Measurements from ENCODE around the gene PODNL1.

The PODNL1 gene

DNA sequence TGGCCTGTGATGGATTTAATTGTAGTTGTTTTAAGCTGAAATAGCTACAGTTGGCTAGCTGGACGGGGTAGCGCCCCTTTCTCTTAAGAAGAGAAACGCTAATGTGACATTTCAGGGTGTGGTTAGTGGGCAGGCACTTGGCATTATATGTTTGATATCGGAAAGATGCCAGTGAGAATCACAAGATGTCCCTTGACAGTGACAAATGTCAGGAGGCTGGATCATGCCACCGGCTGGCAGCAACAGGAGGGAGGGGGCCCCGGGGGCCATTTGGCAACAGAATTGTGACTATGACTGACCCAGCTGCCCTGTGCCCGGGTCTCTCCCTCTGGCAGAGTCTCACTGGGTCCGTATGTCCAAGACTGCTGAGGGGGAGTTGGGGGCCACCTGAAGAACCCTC, 18.8 kb upstream of the PODNL1 start:
- no peak for FAIRE-seq

DNA sequence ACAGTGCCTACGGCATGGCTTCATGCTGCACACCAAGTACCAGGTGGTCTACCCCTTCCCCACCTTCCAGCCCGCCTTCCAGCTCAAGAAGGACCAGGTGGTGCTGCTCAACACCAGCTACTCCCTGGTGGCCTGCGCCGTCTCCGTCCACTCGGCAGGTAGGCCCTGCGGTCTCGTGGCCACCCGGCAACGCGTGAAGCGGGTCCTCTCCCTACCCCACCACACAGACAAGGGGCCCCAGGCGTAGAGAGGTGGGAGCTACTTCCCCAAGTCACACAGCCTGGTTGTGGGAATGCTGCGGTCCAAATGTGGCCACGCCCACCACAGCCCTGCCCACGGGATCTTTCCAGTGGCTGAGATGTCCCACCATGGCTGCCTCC, 18.1 kb upstream of the PODNL1 start:
- FAIRE-seq = no peak

DNA sequence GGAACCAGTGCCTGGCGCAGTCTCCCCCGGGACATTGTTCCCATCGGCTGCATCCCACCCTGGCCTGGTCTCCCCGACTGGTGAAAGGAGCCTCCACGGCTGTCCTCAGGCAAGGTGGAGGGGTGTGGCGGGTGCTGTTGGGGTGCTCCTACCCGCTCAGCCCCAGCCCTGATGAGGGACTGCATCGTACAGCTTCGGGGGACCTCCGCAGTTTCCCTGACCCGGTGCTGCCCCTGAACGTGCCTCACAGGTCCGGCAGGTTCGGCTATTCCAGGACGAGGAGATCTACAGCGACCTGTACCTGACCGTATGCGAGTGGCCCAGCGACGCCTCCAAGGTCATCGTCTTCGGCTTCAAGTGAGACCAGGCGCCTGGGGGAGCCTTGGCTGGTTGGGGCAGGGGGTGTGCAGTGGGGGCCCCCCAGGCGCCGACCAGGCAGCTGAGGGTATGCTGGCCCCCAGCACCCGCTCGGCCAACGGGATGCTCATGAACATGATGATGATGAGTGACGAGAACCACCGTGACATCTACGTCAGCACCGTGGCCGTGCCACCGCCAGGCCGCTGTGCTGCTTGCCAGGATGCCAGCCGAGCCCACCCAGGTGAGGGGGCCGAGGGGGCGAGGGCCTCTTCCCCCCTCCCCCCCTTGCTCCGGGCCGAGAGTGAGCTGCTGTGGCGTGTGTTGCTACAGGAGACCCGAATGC, 17.6 kb upstream of the PODNL1 start:
- FAIRE-seq = no peak

DNA sequence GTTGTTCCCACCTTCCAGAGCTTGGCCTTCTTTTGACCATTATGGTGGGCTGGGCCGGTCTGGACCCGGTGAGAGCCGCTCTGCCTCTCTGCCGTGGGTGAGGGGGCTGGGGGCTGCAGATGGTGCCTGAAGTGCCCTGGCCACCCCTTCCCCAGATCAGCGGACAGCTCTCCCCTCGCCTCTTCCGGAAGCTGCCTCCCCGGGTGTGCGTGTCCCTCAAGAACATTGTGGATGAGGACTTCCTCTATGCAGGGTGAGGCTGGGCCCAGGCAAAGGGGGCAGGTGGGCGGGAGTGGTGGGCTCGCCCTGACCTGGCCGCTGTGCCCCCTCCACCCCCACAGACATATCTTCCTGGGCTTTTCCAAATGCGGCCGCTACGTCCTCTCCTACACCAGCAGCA, 16.0 kb upstream of the PODNL1 start:
- no peak for FAIRE-seq

DNA sequence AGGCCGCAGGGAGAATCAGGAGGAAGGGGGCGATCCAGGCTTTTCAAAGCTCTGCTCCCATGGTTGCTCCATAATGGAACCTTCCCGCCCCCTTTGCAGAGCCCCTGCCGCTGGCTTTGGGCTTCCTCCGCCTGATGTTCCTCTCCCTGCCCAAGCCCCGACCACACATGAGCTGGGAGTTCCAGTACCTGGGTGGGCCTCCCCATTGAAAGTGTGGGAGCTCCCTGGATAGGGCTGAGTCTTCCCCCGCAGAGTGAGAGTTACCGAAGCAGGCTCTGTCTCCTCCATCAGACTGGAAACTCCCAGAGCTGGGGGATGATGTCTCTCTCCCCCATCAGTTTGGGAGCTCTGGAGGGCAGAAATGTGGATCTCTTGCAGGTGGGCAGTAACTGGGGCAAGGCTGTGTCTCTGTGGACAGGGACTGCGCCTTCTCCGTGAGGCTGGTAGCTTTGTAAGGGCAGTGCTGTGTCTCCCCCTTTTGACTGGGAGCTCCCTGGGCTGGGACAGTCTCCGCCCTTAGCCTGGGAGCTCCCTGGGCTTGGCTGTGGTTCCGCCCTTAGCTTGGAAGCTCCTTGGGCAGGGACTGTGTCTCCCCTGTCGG, 14.8 kb upstream of the PODNL1 start:
- FAIRE-seq = no peak

DNA sequence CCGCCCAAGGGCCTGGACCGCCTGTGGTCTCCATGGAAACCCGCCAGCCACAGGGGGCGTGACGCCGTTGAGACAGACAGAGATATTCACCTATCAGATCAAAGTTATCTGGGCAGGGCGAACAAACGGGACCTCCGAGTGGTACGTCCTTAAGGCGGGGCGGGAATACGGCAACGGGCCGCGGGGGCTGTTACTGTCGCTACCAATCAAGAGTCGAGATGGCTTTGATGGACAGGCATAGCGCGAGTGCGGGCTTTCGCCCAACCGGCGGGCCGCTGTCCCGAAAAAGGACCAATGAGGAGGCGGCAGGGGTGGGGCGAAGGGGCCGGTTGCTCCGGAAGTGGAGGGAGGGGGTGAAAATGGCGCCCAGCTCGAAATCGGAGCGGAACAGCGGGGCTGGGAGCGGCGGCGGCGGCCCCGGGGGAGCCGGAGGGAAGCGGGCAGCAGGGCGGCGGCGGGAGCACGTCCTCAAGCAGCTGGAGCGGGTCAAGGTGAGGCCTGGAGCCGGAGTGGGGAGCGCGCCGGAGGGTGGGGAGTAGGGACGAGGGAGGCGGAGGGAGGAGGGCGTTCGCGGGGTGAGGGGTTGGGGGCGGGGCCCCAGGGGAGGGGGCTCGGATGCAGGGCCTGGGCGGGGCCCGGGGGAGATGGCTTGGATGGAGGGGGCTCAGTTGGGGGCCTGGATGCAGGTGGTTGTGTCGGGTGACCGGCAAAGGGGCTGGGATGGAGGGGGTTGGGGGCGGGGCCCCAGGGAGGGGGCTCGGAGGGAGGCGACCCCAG, 14.1 kb upstream of the PODNL1 start, which contains the start of gene DCAF15:
DCAF15 (plus strand) TSS at position 356 of the 777 bp plus-strand sequence; CDS start at position 360, 4 bp downstream.
- peak; percentile 94 for FAIRE-seq

DNA sequence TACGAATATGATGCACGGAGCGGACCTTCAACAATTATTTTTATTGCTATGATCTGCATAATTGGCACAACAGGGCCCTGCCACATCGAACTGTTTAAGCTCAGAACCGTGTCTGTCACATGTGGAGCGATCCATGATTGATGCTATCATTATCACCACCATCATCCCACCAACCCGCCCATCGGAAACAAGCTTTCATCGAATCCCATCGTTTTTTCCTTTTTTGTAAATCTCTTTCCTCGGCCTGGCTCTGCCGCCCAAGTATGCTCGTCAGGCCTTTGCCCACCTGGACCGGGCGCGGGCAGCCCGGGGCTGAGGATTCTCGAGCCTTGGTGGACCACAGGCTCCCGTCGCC, 13.6 kb upstream of the PODNL1 start:
- FAIRE-seq = no peak

DNA sequence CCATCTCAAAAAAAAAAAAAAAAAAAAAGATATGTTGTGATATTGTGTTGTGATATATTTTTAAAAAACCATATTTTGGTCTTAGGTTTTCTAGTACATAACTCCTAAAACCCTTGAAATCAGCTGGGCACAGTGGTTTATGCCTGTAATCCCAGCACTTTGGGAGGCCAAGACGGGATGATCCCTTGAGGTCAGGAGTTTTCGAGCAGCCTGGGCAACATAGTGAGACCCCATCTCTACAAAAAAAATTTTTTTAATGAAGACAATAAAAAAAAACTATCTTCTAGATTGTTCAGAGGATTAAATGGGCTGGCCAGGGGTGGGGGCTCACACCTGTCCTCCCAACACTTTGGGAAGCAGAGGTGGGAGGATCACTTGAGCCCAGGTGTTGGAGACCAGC, 12.8 kb upstream of the PODNL1 start:
- FAIRE-seq = no peak

DNA sequence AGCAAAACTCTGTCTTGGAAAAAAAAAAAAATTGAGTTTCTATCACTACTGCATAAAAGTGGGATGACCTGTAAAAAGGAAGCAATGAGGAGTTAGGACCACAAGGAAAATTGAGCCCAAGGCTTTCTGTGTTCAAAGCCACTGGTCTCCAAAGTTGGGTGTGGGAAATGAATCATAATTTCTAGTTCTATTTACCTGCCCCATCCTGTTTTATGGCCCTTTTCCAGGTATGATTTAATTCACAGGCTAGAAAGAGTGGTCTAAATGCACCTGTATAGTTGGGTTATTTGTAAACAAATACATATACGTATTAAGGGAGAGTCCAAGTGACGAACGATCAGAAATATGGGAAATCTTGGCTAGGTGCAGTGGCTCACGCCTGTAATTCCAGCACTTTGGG, 8.2 kb upstream of the PODNL1 start:
- FAIRE-seq = no peak

DNA sequence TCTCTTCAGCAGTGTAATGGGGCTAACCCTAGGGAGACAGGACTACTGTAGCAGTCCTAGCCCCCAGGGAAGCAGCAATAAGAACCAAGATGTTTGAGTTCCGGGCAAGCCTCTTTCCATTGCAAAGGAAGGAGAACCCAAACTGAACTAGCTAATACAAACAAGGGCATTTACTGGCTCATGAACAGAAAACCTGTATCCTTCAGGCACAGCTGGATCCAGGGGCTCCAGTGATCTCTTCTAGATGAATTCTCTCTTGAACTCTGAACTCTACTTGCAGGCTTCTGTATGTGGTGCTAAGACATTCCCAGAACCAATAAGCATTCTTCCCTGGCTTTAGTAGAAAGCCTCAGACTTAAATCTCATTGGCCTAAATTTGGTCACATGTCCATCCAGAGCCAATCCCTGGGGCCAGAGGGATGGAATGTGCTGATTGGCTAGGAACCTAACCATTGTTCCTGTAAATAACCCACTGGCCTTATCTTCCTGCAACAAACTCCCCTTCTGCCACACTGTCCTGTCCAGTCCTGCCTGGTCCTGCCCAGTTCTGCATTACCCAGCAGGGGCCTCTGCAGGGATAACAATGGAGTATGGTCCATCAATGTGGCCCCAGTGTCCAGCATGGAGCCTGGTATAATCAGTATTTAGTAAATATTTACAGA, 3.9 kb upstream of the PODNL1 start:
- FAIRE-seq = no peak

DNA sequence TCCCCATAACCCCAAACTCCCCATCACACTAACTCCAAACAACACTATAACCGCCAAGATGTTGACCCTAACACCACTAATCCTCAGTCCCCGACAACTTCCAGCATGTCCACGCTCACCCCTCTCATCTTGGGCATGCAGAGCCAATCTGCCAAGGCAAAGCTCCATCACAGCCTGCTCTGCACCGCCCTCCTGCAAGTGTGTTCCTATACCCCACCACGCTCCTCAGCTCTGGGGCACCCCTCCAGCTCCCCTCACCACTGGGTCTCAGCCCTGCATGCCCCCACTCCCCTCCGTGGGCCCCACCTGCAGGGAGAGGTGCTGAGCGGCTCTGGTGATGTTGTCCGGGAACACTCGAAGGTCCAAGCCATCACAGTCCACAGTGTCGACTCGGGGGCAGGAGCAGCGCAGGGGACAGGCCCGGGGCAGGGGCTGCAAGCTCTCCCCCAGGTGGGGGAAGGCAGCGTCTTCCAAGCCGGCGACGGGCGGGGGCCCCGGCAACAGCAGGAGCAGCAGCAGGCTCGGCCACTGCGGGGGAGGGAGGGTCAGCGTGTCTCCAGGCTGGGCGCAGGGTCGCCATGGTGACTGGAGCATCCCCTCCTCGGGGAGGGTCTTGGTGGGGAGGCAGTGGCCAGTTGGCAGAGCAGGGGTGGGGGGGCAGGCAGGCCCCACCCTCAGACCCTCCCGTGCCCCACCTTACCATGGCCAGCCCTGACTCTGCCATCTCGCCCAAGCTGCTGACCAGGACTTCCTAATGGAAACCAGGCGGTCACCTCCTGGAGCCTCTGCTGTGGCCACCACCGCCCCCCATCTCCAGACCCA, 527 bp downstream of the PODNL1 start:
- FAIRE-seq = no peak

DNA sequence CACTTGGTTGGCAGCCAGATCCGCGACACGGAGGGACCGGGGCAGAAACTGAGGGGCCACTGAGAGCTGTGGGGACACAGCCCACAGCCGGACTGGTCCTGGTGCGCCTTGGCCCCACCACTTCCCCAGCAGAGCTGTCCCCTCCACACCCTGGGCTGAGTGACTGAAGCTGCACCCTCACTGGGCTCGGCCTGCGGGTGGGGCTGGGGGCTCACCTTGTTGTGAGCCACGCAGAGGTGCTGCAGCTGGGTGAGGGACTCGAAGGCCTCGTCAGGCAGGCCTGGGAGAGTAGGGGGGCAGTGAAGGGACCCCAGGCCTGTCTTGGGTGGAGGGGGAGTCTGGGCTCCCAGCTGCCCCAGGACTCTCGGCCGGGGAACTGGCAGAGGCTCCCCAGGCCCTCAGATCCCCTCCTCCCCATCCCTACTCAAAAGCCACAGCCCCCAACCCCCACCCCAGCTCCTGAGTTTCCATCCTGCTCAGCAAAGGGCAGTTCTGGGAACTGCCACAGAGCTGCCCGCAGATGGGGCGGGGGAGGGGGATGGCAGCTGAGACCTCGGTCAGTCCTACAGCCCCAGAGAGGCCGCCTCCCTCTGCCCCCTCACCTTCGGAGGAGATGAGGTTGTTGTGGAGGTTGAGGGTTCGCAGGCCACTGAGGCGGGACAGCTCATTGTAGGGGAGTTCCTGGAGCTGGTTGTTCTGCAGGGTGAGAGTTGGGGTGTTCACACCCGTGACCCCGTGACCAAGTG, 2.3 kb downstream of the PODNL1 start:
- FAIRE-seq = no peak

DNA sequence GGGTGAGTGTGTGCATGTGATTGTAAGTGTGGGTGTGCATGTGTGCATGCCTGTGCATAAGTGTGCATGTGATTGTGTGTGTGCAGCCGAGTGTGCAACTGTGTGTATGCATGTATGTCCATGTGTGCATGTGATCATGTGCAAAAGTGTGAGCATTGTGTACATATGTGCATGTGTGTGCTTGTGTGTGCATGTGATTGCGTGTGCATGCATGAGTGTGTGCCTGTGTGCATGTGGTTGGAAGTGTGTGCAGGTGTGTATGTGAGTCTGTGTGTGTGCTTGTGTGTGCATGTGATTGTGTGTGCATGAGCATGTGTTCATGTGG, 3.5 kb downstream of the PODNL1 start:
- FAIRE-seq = no peak

DNA sequence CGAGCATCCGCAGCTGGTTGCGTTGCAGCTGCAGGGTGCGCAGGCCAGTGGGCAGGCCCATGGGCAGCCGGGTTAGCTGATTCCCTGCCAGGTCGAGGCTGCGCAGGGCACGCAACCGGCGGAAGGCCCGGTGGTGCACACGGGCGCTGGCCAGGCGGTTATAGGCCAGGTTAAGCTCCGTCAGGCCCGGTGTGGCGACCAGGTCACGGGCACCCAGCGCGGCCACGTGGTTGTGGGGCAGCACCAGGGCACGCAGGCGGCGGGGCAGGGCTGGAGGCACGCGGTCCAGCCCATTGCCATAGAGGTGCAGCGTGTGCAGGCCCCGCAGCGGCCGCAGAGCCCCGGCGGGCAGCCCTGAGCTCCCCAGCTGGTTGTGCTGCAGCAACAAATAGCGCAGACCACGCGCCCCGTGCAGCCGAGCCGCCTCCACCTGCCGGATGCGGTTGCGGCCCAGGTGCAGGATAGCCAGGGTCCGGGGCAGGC, 5.3 kb downstream of the PODNL1 start:
- FAIRE-seq = no peak

DNA sequence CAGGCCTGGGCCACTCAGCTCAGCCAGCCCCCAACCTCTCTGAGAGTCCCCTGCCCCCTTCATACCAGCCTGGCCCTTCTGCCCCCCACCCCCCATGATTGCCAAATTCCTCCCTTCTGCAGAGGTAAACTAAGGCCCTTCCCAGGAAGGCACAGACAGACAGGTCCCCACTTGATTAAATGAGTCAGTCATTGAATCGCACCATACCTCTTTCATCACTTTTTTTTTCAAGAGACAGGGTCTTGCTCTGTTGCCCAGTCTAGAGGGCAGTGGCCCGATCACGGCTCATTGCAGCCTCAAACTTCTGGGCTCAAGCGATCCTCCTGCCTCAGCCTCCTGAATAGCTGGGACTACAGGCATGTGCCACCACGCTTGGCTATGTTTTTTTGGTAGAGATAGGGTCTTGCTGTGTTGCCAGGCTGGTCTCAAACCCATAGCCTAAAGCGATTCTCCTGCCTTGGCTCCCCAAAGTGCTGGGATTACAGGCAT, 6.0 kb downstream of the PODNL1 start:
- no peak for FAIRE-seq

DNA sequence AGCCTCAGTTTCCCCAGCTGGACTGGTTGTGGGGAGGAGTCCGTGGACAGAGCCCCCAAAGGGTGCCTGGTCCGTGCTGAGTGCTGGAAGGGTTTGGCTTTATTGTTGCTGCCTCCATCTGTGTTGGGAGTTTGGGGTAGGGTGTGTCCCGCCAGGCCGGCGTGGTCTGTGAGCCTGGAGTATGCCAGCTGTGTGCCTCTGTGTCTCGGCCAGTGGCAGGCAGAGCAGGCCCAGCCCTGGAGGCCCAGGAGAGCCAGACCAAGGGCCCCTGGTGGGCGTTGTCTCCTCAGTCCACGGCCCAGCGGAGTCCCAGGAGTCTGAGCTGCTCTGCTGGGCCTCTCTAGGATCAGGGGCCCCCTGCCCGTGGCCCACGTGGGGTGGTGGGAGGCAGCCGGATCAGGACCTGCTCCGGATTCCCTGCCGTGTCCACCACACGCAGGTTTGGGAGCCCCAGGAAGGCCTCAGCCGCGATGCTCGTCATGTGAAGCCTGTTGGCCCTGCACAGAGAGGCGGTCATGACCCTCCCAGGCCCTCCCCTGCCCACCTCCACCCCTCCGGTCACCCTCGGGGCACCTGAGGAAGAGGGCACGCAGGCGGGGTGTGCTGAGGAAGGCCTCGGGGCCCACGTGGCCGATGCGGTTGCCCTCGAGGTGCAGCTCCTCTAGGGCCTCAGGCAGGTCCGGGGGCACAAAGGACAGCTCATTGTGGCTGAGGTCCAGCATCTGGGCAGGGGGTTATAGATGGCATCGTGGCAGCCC, 6.6 kb downstream of the PODNL1 start:
- FAIRE-seq = no peak

DNA sequence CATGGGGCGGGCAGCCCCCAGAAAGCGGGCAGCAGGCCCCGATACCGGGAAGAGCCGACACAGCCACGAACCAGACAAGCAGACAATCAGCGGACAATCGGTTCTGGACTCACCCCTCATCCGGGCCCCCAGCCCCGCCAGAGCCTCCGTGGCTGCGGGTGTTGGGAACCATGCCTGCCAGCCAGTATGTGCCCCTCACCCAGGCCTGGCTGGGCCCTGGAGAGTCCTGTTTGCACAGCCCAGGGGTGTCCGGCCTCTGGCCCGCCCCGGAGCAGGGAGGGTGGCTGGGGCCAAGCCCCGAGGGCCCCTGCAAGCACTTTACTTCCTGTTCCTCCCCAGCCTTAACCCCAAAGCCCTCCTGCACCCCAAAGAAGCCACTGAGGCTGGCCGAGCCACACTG, 7.8 kb downstream of the PODNL1 start:
- FAIRE-seq = no peak

DNA sequence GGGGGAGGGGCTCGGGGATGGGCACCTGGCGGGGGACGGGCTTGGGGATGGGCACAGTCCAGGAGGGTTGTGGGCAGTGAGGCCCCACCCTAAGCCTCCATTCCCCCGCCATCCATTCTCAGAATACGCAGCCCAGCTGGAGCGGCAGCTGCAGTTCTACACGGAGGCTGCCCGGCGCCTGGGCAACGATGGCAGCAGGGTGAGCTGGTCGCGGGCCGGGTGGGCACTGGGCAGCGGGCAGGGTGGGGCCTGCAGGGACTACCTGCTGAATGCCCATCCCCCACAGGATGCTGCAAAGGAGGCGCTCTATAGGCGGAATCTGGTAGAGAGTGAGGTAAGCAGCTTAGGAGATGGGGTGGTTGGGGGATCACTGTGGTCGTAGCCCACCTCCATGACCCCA, 8.3 kb downstream of the PODNL1 start:
- FAIRE-seq = no peak

DNA sequence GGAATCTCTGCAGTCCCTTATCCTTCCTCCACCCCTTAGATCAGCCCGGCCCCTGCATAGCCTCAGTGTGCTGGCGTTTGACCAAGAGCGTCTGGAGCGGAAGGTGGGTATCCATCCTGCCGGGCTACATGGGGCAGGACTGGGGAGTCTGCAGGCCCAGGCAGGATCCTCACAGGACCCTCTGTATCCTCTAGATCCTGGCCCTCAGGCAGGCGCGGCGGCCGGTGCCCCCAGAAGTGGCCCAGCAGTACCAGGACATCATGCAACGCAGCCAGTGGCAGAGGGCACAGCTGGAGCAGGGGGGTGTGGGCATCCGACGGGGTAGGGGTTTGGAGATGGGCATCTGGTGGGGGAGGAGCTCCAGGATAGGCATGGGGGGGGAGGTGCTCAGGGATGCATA, 8.9 kb downstream of the PODNL1 start:
- no peak for FAIRE-seq

DNA sequence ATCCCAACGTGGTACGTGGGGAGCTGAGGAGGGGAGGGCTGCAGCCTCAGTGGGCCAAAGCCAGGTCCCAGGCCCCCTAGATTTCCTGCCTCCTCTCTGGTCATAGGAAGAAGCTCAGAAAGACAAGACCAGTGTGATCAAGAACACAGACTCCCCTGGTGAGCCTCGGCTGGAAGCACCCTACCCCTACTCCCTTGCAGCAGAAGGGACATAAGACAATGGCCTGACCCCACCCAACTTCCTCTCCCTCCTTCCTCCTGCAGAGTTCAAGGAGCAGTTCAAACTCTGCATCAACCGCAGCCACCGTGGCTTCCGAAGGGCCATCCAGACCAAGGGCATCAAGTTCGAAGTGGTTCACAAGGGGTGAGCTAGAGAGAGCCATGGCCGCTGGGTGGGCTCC, 11.5 kb downstream of the PODNL1 start:
- no peak for FAIRE-seq

DNA sequence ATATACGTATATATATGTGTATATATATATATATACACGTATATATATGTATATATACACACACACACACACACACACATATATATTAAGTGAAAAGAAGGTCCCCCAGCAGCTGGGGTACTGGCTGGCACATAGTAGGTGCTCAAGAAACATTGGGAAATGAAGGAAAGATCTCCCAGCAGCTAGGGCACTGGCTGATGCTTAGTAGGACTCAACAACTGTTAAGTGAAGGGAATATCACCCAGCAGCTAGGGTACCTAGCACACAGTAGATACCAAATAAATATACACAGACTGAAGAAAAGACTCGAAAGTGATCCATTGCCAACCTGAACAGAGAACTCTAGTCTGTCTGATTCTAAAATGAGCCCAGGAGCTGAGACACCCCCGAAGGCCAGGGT, 12.2 kb downstream of the PODNL1 start:
- FAIRE-seq = no peak
